Esophagus muscularis mucosa (tissue), 3 donors: Measurements from ENCODE around the gene NFAT5.

Experiments
- CTCF ChIP-seq, 3 experiments: fragments of 200-600 bp in 2 of 3; fragments of 450-650 bp in 1 of 3; sonication (generic) in 2 of 3; IDR thresholded peaks; one replicate each; pipeline ENCODE4 v1.5.1; 2017 to 2019; ENCODE audit warnings: antibody characterized with exemption in 3 of 3, mild to moderate bottlenecking in 2 of 3, moderate library complexity in 1 of 3
- EP300 ChIP-seq: sonication (generic); formaldehyde crosslinking; IDR thresholded peaks from one replicate; pipeline ENCODE4 v1.6.1; 2017; ENCODE audit warnings: antibody characterized with exemption

DNA sequence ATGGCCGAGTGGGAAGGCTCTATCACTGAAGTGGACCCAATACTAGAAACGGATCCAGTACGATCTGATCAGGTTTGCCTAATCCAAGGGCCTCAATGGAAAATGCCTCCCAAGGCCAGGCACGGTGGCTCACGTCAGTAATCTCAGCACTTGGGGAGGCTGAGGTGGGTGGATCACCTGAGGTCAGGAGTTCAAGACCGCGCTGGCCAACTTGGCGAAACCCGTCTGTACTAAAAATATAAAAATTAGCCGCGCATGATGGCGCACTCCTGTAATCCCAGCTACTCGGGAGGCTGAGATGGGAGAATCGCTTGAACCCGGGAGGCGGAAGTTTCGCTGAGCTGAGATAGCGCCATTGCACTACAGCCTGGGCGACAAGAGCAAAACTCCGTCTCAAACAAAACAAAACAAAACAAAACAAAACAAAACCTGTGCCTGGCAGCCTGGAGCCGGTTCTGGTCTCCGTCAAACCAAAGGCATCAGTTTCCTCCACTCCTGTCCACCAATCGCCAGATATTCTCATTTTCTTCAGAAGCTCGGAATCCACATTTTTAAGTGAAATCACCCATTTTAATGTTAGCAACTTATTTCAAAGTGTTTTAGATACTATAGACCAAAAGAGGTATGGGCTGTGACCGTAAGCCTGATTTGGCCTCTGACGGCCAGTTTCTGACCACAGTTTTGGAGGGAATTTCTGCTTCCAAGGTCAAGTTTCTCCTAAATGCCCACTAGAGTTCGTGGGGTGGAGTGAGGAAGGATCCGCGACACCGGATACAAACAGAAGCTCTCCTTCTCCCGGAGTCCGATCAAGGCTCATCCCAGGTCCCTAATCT, 159.9 kb downstream of the NFAT5 start:
- TF ChIP-seq CTCF (IDR thresholded peaks at IDR 0.05) (no peak), EP300 (no peak)
